Activated CD4-positive, alpha-beta T cell treated with anti-CD3 and anti-CD28 coated beads for 36 hours (primary cell): ENCODE data around the gene USP53. TPM values are rescaled to one million over a fixed set of nuclear protein-coding genes. Genes with fewer than 3 reads are reported as not detected.

Experiments used
- ATAC-seq: fragments of 200-7000 bp; cut with Tn5 transposase; one replicate; pipeline ENCODE4 v1.10.0; 2021; ENCODE audit warnings: mild to moderate bottlenecking, moderate library complexity
- CTCF ChIA-PET: fragments of 350-600 bp; sonication (Branson Sonifier 250); formaldehyde crosslinking; loops from one replicate; lab custom pipeline; 2021; ENCODE audit warnings: antibody characterized with exemption; lab: Charles Lee
- POLR2A ChIA-PET: fragments of 350-600 bp; sonication (Branson Sonifier 250); formaldehyde crosslinking; loops from one replicate; lab custom pipeline; 2021; ENCODE audit warnings: antibody characterized with exemption, inconsistent platforms; lab: Charles Lee
- DNase-seq: peaks from one replicate; pipeline ENCODE4 v3.0.0-alpha.2; 2020
- H3K27ac Mint-ChIP-seq: one replicate; pipeline ENCODE4 v1.8.0; 2021; ENCODE audit warnings: mixed read lengths
- H3K27me3 Mint-ChIP-seq: one replicate; pipeline ENCODE4 v1.8.0; 2021; ENCODE audit warnings: mixed read lengths
- H3K36me3 Mint-ChIP-seq: one replicate; pipeline ENCODE4 v1.8.0; 2021; ENCODE audit warnings: low read depth, mixed read lengths
- H3K4me1 Mint-ChIP-seq: one replicate; pipeline ENCODE4 v1.8.0; 2021; ENCODE audit warnings: mixed read lengths
- H3K4me3 Mint-ChIP-seq: one replicate; pipeline ENCODE4 v1.8.0; 2021; ENCODE audit warnings: mild to moderate bottlenecking, moderate library complexity, mixed read lengths
- H3K9me3 Mint-ChIP-seq: one replicate; pipeline ENCODE4 v1.8.0; 2021; ENCODE audit warnings: low read depth, mixed read lengths
- intact Hi-C, 2 experiments: fragments of 100-400 bp; cut with DNase I in 1 of 2; cut with micrococcal nuclease in 1 of 2; formaldehyde crosslinking; loops; one replicate each; pipeline versions ENCODE4 v1.14.2 to v1.15.1; 2022 to 2024; cut with DNase I, micrococcal nuclease
- total RNA-seq, 2 experiments: library from RNA; stranded (reverse); gene quantifications; one replicate each; pipeline ENCODE4 v1.2.3, GENCODE V29; 2021

Gene USP53
- total RNA-seq, 2 experiments from 2014 or later, result 11.4 to 14.0 TPM

DNA sequence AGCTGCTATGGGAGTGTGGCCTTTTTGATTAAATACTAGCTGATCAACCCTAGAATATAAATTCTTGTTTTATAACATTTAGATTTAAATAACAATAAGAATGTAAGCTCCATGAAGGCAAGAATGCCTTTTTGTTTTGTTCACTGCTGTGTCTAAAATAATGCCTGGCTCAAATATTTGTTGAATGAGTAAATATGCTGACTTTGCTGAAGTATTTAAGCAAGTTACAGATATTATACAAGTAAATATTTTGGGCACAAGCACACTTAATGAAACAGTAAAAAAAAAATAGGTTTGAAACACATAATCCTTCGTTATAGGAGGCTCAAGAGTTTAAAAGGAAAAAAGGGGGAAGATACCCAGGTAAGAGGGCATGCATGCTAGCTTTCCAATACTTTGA is 85.3 kb downstream of the USP53 start:
- ChIA-PET POLR2A (no interaction called here), CTCF (interaction anchor here (0.9 to 4.3 kb wide), 3 partner anchors 9 to 256 kb away, joined by 3 to 36 read pairs (median 4); no protein-coding TSS in a partner anchor)
- no peak for DNase-seq
- ATAC-seq, result no peak
- intact Hi-C loops, result no loop called here
- peaks cover 25% of the 10 kb centered on the region for H3K4me1 Mint-ChIP-seq
- H3K27ac Mint-ChIP-seq, result no peak overlapping the region
- H3K27me3 Mint-ChIP-seq, result no peaks in the 10 kb centered on the region
- peak overlapping the region; percentile 100 for H3K4me3 Mint-ChIP-seq
- H3K9me3 Mint-ChIP-seq, result peaks cover 3% of the 10 kb centered on the region
- H3K36me3 Mint-ChIP-seq, result peaks cover 41% of the 10 kb centered on the region

GRCh38 chr4:119299260-119299671 is 86.8 kb downstream of the USP53 start:
- ChIA-PET CTCF (interaction anchor here (0.9 to 4.3 kb wide), 7 partner anchors 11 to 751 kb away, joined by 3 to 36 read pairs (median 4); partner anchors contain the start of gene USP53), POLR2A (interaction anchor here (1.6 kb wide), 1 partner anchor 86 kb away, joined by 9 read pairs; the partner anchor contains the start of gene USP53)
- peak; percentile 34 for ATAC-seq
- Mint-ChIP-seq H3K36me3 (peaks cover 40% of the 10 kb centered on the region), H3K9me3 (peaks cover 3% of the 10 kb centered on the region), H3K27ac (peak overlapping the region; percentile 96), H3K4me3 (peak overlapping the region; percentile 100), H3K4me1 (peaks cover 25% of the 10 kb centered on the region), H3K27me3 (no peaks in the 10 kb centered on the region)
- DNase-seq, result peak; percentile 11
- intact Hi-C loops, result loop anchor here in 1 of 2 experiments (1.0 kb wide), 1 partner anchor 87 kb away; the partner anchor contains the start of gene USP53

DNA sequence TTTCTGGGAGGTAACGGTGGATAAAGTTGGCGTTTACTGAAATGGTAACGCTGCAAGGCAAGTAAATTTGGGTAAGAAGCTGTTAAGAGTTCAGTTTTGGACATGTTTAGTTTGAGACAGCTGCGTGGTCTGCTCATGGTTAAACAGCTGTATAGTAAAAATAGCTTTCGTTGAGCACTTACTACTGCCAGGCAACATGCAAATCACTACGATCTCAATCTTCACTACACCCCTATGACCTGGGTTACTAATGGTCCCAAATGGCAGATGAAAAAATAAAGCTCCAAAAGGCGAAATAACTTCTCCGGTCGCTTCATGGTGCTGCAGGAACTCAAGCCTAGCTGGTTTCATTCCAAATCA is 87.2 kb downstream of the USP53 start:
- POLR2A ChIA-PET, result interaction anchor here (1.6 kb wide), 1 partner anchor 87 kb away, joined by 9 read pairs; the partner anchor contains the start of gene USP53
- Mint-ChIP-seq H3K36me3 (peaks cover 40% of the 10 kb centered on the region), H3K4me1 (peaks cover 25% of the 10 kb centered on the region)

DNA sequence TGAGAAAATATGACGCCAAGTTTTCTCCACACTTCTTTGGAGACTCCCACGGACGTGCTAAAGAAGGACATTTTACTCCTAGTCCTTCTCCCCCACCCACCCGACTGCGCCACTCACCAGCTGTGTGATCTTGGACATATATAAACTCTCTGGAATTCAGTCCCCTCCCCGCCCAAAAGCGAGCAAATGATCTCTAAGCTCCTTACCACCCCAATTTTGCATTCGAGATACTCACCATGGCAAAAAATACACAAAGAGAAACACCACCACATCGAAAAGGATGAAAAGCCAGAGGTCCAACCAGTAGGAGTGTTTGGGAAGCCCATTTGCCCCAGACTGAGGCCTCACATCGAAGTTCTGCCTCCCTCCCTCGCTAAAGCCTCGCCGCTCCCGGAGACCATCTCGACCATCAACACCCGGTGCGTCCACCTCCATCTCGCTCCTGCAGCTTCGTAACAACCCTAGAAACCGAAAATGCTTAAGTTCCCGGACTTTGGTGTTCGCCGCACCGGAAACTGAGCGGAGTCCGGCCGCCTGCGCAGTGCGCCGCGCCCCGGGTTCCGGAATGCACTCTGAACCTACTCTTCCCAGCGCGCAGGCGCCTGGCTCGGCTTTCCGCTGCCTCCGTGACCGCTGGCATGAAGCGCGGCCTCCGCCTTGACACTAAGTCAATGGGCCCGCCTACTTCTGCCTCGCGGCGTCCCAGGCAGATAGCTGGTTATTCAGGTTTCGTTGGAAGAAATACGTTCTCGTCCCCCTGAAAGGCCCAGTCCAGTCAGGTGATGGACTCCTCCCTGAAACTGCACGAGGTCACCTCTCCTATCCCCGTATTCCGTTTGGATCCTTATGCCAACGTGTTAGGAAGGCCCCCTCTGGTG is 87.8 kb downstream of the USP53 start:
- no peaks in the 10 kb centered on the region for H3K27me3 Mint-ChIP-seq
- peak; percentile 97 for DNase-seq
- POLR2A ChIA-PET, result interaction anchor here (0.5 to 1.6 kb wide), 3 partner anchors 9 to 342 kb away, joined by 3 to 9 read pairs (median 4); partner anchors contain the start of gene USP53
- ATAC-seq, result peak; percentile 98
- H3K4me3 Mint-ChIP-seq, result peak overlapping the region; percentile 100
- intact Hi-C loops, result loop anchor here (1.0 to 5.0 kb wide), 7 partner anchors 62 to 615 kb away; partner anchors contain the start of genes METTL14 (in 1 of the 2), SEC24D (in 1 of the 2) and USP53 (in 1 of the 2)
- CTCF ChIA-PET, result interaction anchor here (0.6 to 4.3 kb wide), 9 partner anchors 12 to 750 kb away, joined by 3 to 36 read pairs (median 4); partner anchors contain the start of gene USP53
- peak overlapping the region; percentile 96 for H3K27ac Mint-ChIP-seq
- H3K36me3 Mint-ChIP-seq, result peaks cover 40% of the 10 kb centered on the region
- H3K4me1 Mint-ChIP-seq, result peaks cover 25% of the 10 kb centered on the region
- H3K9me3 Mint-ChIP-seq, result peaks cover 3% of the 10 kb centered on the region

More for the DNA sequence above, 87.2 kb downstream of the USP53 start:
- H3K9me3 Mint-ChIP-seq, result peaks cover 3% of the 10 kb centered on the region
- ATAC-seq (no peak), DNase-seq (no peak)
- peak overlapping the region; percentile 96 for H3K27ac Mint-ChIP-seq
- H3K4me3 Mint-ChIP-seq, result peak overlapping the region; percentile 100
- intact Hi-C loops, result loop anchor here (1.0 to 5.0 kb wide), 7 partner anchors 61 to 614 kb away; partner anchors contain the start of genes USP53 (in 2 of the 2), METTL14 (in 1 of the 2) and SEC24D (in 1 of the 2)
- H3K27me3 Mint-ChIP-seq, result no peaks in the 10 kb centered on the region
- CTCF ChIA-PET, result interaction anchor here (0.8 to 4.3 kb wide), 10 partner anchors 12 to 750 kb away, joined by 3 to 36 read pairs (median 4); partner anchors contain the start of gene USP53

GRCh38 chr4:119302073-119302832 is 89.7 kb downstream of the USP53 start:
- peak overlapping the region; percentile 100 for H3K4me3 Mint-ChIP-seq
- DNase-seq, result no peak
- peaks cover 31% of the 10 kb centered on the region for H3K36me3 Mint-ChIP-seq
- H3K27me3 Mint-ChIP-seq, result peaks cover 2% of the 10 kb centered on the region
- peaks cover 23% of the 10 kb centered on the region for H3K4me1 Mint-ChIP-seq
- ChIA-PET CTCF (interaction anchor here (0.6 kb wide), 1 partner anchor 326 kb away, joined by 3 read pairs; no protein-coding TSS in a partner anchor), POLR2A (no interaction called here)
- intact Hi-C loops, result loop anchor here in 1 of 2 experiments (5.0 kb wide), 1 partner anchor 465 kb away; the partner anchor contains the start of gene SEC24D
- ATAC-seq, result no peak
- H3K27ac Mint-ChIP-seq, result peak overlapping the region; percentile 35
- no peaks in the 10 kb centered on the region for H3K9me3 Mint-ChIP-seq

GRCh38 chr4:119303587-119304305 is 91.2 kb downstream of the USP53 start:
- Mint-ChIP-seq H3K36me3 (peaks cover 19% of the 10 kb centered on the region), H3K27me3 (peaks cover 2% of the 10 kb centered on the region), H3K9me3 (no peaks in the 10 kb centered on the region), H3K27ac (no peak overlapping the region), H3K4me1 (peaks cover 13% of the 10 kb centered on the region), H3K4me3 (no peak overlapping the region)
- ATAC-seq (no peak), DNase-seq (no peak)
- intact Hi-C loops, result loop anchor here in 1 of 2 experiments (5.0 kb wide), 1 partner anchor 466 kb away; the partner anchor contains the start of gene SEC24D
- POLR2A ChIA-PET, result no interaction called here
- CTCF ChIA-PET, result no interaction called here

- intact Hi-C loops, result loop anchor here in 1 of 2 experiments (5.0 kb wide), 1 partner anchor 467 kb away; the partner anchor contains the start of gene SEC24D
- peaks cover 12% of the 10 kb centered on the region for H3K36me3 Mint-ChIP-seq
Observed at GRCh38 chr4:119304431-119304830, 91.9 kb downstream of the USP53 start.

GRCh38 chr4:119307606-119308005 is 95.1 kb downstream of the USP53 start:
- Mint-ChIP-seq H3K9me3 (no peaks in the 10 kb centered on the region), H3K4me3 (no peak overlapping the region), H3K27ac (no peak overlapping the region), H3K36me3 (no peaks in the 10 kb centered on the region), H3K27me3 (peaks cover 7% of the 10 kb centered on the region), H3K4me1 (peaks cover 5% of the 10 kb centered on the region)
- DNase-seq, result no peak
- POLR2A ChIA-PET, result no interaction called here
- intact Hi-C loops, result no loop called here
- CTCF ChIA-PET, result interaction anchor here (1.1 kb wide), 1 partner anchor 10 kb away, joined by 3 read pairs; no protein-coding TSS in a partner anchor
- no peak for ATAC-seq

More at GRCh38 chr4:119304431-119304830, 91.9 kb downstream of the USP53 start:
- Mint-ChIP-seq H3K9me3 (no peaks in the 10 kb centered on the region), H3K4me1 (peaks cover 9% of the 10 kb centered on the region), H3K27ac (no peak overlapping the region), H3K27me3 (peaks cover 3% of the 10 kb centered on the region), H3K4me3 (no peak overlapping the region)
- POLR2A ChIA-PET, result no interaction called here
- DNase-seq (no peak), ATAC-seq (no peak)
- CTCF ChIA-PET, result interaction anchor here (0.7 to 1.3 kb wide), 2 partner anchors 16 to 165 kb away, joined by 3 read pairs; no protein-coding TSS in a partner anchor

DNA sequence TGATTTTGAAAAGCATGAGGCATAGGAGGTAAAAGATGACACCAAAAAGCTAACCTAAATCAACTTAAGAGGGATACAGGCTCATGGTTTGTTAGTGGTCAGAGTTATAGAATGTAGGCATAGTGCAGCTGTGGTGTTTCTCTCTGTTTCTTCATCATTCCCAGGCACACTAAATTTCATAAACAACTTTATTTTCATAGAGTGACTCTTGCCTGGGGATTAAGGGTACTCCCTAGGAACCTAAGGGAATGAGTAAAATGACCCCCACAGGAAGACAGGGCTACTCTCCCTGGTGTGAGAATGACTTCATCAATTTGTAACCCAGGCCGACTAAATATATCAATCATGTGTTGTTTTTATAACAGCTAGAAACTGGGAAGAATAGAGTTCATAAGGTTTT is 98.3 kb downstream of the USP53 start:
- no peaks in the 10 kb centered on the region for H3K9me3 Mint-ChIP-seq
- H3K27me3 Mint-ChIP-seq, result peaks cover 11% of the 10 kb centered on the region
- no peak for ATAC-seq
- H3K4me3 Mint-ChIP-seq, result no peak overlapping the region
- peaks cover 5% of the 10 kb centered on the region for H3K4me1 Mint-ChIP-seq
- no peak overlapping the region for H3K27ac Mint-ChIP-seq
- intact Hi-C loops, result loop anchor here (5.0 to 10.0 kb wide), 2 partner anchors 151 to 184 kb away; no protein-coding TSS in a partner anchor
- POLR2A ChIA-PET, result no interaction called here
- no peak for DNase-seq
- no peaks in the 10 kb centered on the region for H3K36me3 Mint-ChIP-seq
- CTCF ChIA-PET, result interaction anchor here (1.2 kb wide), 1 partner anchor 539 kb away, joined by 3 read pairs; no protein-coding TSS in a partner anchor

DNA sequence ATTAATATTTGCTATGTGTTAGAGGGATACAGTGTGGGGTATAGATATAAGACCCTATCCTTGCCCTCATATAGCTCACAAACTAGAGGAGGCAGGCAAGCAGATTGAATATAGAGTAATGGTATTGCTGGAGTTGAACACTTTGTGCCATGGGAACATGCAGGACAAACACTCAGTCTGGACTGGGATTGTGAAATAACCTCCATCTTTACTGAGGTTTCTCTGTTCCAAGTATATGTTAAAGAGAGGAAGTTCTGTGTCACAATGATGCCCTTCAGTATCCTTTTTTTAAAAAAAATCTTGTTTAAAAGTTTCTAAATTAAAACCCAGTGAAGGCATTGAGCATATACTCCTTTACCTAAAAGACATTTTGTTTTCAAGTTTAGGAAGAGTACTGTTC is 100.7 kb downstream of the USP53 start:
- DNase-seq, result no peak
- H3K9me3 Mint-ChIP-seq, result no peaks in the 10 kb centered on the region
- no peaks in the 10 kb centered on the region for H3K36me3 Mint-ChIP-seq
- POLR2A ChIA-PET, result no interaction called here
- H3K27ac Mint-ChIP-seq, result no peak overlapping the region
- CTCF ChIA-PET, result no interaction called here
- H3K4me1 Mint-ChIP-seq, result no peaks in the 10 kb centered on the region
- peaks cover 9% of the 10 kb centered on the region for H3K27me3 Mint-ChIP-seq
- intact Hi-C loops, result loop anchor here (5.0 to 10.0 kb wide), 2 partner anchors 149 to 182 kb away; no protein-coding TSS in a partner anchor
- H3K4me3 Mint-ChIP-seq, result no peak overlapping the region
- no peak for ATAC-seq
